Trophoblast cell (in vitro differentiated cells and primary cell): Measurements from ENCODE around the gene FANCC.
A peak's percentile ranks its signal among the peaks of the same experiment; 100 is the strongest.

Experiments used
- DNase-seq, 2 donors: peaks; one replicate each; pipeline ENCODE4 v3.0.0-alpha.2; 2016
- H2AFZ ChIP-seq: 2 replicates; pipeline ENCODE4 v1.6.1; 2013; ENCODE audit warnings: low read length, moderate library complexity, mild to moderate bottlenecking; ENCODE audit not compliant: insufficient read depth, poor library complexity
- H2AK5ac ChIP-seq: 2 replicates; pipeline ENCODE4 v1.6.1; 2013; ENCODE audit warnings: mild to moderate bottlenecking, low read length
- H2BK120ac ChIP-seq: 2 replicates; pipeline ENCODE4 v1.6.1; 2013; ENCODE audit warnings: low read length, mild to moderate bottlenecking, moderate library complexity; ENCODE audit not compliant: insufficient read depth, poor library complexity
- H2BK12ac ChIP-seq: 2 replicates; pipeline ENCODE4 v1.6.1; 2013; ENCODE audit warnings: mild to moderate bottlenecking, low read length, moderate library complexity
- H2BK5ac ChIP-seq: 2 replicates; pipeline ENCODE4 v1.6.1; 2013; ENCODE audit warnings: low read length, low read depth, moderate library complexity, mild to moderate bottlenecking; ENCODE audit not compliant: poor library complexity
- H3K14ac ChIP-seq: 2 replicates; pipeline ENCODE4 v1.6.1; 2013; ENCODE audit warnings: mild to moderate bottlenecking, low read length
- H3K18ac ChIP-seq: 2 replicates; pipeline ENCODE4 v1.6.1; 2013; ENCODE audit warnings: mild to moderate bottlenecking, low read length
- H3K23ac ChIP-seq: 2 replicates; pipeline ENCODE4 v1.6.1; 2013; ENCODE audit warnings: low read length
- H3K27ac ChIP-seq: 2 replicates; pipeline ENCODE4 v1.5.1; 2013; ENCODE audit warnings: low read depth, mild to moderate bottlenecking, inconsistent platforms, low read length, moderate library complexity
- H3K27me3 ChIP-seq: 2 replicates; pipeline ENCODE4 v1.6.1; 2013; ENCODE audit warnings: inconsistent platforms, mild to moderate bottlenecking, low read length, moderate library complexity; ENCODE audit not compliant: insufficient read depth
- H3K36me3 ChIP-seq, 2 experiments: 1 replicate in 1 of 2; 2 replicates in 1 of 2; pipeline ENCODE4 v1.6.1; 2013; ENCODE audit warnings: low read length in 2 of 2, mild to moderate bottlenecking in 2 of 2, moderate library complexity in 1 of 2; ENCODE audit not compliant: insufficient read depth in 2 of 2, control insufficient read depth in 1 of 2
- H3K4ac ChIP-seq: 2 replicates; pipeline ENCODE4 v1.6.1; 2013; ENCODE audit warnings: low read depth, mild to moderate bottlenecking, low read length, moderate library complexity
- H3K4me1 ChIP-seq, 2 experiments: 1 replicate in 1 of 2; 2 replicates in 1 of 2; pipeline ENCODE4 v1.6.1; 2013; ENCODE audit warnings: low read length in 2 of 2, mild to moderate bottlenecking in 2 of 2, moderate library complexity in 1 of 2; ENCODE audit not compliant: insufficient read depth in 2 of 2, control insufficient read depth in 1 of 2
- H3K4me2 ChIP-seq: 2 replicates; pipeline ENCODE4 v1.6.1; 2013; ENCODE audit warnings: inconsistent platforms, mild to moderate bottlenecking, low read length, moderate library complexity
- H3K4me3 ChIP-seq: 2 replicates; pipeline ENCODE4 v1.5.1; 2013; ENCODE audit warnings: mild to moderate bottlenecking, low read depth, low read length, inconsistent platforms
- H3K79me1 ChIP-seq: one replicate; pipeline ENCODE4 v1.6.1; 2013; ENCODE audit warnings: low read length
- H3K79me2 ChIP-seq: 2 replicates; pipeline ENCODE4 v1.6.1; 2013; ENCODE audit warnings: low read length, mild to moderate bottlenecking; ENCODE audit not compliant: control insufficient read depth, insufficient read depth, poor library complexity
- H3K9ac ChIP-seq: 2 replicates; pipeline ENCODE4 v1.6.1; 2013; ENCODE audit warnings: mild to moderate bottlenecking, low read length
- H3K9me3 ChIP-seq: 2 replicates; pipeline ENCODE4 v1.6.1; 2013; ENCODE audit warnings: low read depth, mild to moderate bottlenecking, control low read depth, inconsistent platforms, low read length; ENCODE audit not compliant: insufficient read depth
- H4K12ac ChIP-seq: 2 replicates; pipeline ENCODE4 v1.6.1; 2013; ENCODE audit warnings: low read depth, mild to moderate bottlenecking, low read length, moderate library complexity
- H4K8ac ChIP-seq: 2 replicates; pipeline ENCODE4 v1.6.1; 2013; ENCODE audit warnings: low read depth, mild to moderate bottlenecking, low read length, moderate library complexity
- H4K91ac ChIP-seq: one replicate; pipeline ENCODE4 v1.6.1; 2013; ENCODE audit warnings: low read depth, mild to moderate bottlenecking, low read length, moderate library complexity
- WGBS: extraction: QIAGEN DNeasy Blood & Tissue Kit; methylation state at CpG from one replicate; pipeline ENCODE4 v1.1.7; 2013; ENCODE audit warnings: missing lambda C conversion rate; ENCODE audit not compliant: insufficient read length, insufficient coverage; ENCODE audit errors: extremely low coverage; 5-methylcytosine and 5-hydroxymethylcytosine counted together

Gene FANCC

DNA sequence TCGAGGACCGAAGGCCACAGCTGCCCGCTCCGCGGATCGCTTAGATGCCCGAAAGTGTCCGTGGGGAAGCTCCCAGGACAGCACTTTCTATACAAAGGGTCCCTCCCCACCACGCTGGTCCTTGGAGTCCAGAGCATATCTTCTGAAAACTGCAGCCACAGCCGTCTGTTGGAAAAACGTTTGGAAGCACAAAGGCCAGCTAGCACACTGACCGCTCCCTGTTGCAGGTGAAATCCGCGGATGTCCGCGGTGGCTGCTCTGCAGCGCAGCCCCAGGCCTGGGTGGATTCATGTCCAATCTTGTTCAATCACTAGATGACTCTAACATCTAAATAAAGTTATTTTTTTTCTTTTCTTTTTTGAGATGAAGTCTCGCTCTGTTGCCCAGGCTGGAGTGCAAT is 32.8 kb upstream of the FANCC start:
- Histone ChIP-seq H3K18ac (no peak overlapping the region), H4K12ac (no peak overlapping the region), H3K9ac (no peak overlapping the region), H2BK5ac (no peak overlapping the region), H3K4ac (no peak overlapping the region), H2BK120ac (no peak overlapping the region), H2AFZ (no peak overlapping the region), H3K79me1 (no peaks in the 10 kb centered on the region), H4K91ac (no peak overlapping the region), H4K8ac (no peak overlapping the region), H3K9me3 (peaks cover 3% of the 10 kb centered on the region), H3K4me3 (no peak overlapping the region), H3K4me1 (peaks cover 3 to 5% of the 10 kb centered on the region in 2 experiments), H3K36me3 (no peaks in the 10 kb centered on the region), H3K14ac (no peak overlapping the region), H3K27ac (no peak overlapping the region), H3K27me3 (peaks cover 15% of the 10 kb centered on the region), H2AK5ac (no peak overlapping the region), H3K23ac (no peak overlapping the region), H2BK12ac (no peak overlapping the region), H3K4me2 (no peak overlapping the region), H3K79me2 (no peaks in the 10 kb centered on the region)
- DNase-seq, result no peak
- WGBS, result no CpG with 5 or more reads among the region's 18 CpGs

DNA sequence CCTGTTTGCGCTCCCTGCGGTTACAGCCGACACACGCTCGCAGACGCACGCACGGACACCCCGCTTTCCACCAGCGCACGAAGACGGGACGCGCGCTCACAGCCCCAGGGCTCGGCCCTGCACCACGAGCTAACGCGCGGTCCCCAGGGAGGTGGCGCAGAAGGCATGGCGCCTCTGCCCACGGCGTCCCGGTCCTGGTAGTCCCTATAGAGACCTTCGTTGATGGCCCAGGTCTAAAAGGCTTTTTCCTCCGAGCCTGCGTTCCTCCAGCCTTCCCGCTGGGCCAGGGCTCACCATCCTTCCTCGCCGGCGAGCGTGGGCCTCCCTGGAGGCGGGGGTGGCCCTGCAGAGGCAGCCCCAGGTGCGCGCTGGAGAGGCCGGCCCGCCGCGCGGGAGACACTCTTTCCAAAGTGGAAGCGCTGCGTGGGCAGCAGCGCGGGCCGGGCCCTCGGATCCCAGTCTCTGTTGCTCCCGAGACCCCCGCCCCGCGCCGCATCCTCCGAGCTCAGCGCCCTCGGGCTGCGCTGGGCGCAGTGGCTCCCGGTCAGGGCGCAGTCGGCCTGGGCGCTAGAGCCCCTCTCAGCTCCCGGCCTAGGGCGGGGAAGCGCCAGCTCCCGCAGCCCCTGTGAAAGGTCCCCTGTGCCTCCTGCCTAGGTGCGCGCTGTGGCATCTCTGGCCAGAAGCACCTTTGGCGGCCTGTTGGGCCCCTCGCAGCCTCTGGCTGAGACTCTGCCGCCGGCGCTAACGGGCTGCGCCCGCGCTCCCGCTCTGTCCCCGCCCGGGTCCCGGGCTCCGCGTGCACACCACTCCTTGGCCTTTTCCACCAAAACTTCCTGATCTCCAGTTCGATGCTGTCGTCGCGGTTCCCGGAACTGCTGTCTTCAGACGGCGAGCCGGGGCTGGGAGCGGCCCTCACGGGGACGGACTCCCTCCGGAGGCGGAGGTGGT is 31.9 kb upstream of the FANCC start:
- Histone ChIP-seq H4K91ac (no peak overlapping the region), H4K12ac (no peak overlapping the region), H3K27me3 (peaks cover 15% of the 10 kb centered on the region), H3K18ac (no peak overlapping the region), H2BK5ac (no peak overlapping the region), H3K9ac (no peak overlapping the region), H3K36me3 (no peaks in the 10 kb centered on the region), H3K9me3 (peaks cover 3% of the 10 kb centered on the region), H3K4ac (no peak overlapping the region), H2BK120ac (no peak overlapping the region), H3K79me1 (no peaks in the 10 kb centered on the region), H2AK5ac (no peak overlapping the region), H3K4me1 (peaks cover 3 to 5% of the 10 kb centered on the region in 2 experiments), H4K8ac (no peak overlapping the region), H2AFZ (peak overlapping the region; percentile 15), H2BK12ac (no peak overlapping the region), H3K79me2 (no peaks in the 10 kb centered on the region), H3K4me3 (peak overlapping the region; percentile 58), H3K14ac (no peak overlapping the region), H3K23ac (no peak overlapping the region), H3K4me2 (peak overlapping the region; percentile 82), H3K27ac (no peak overlapping the region)
- no CpG with 5 or more reads among the region's 95 CpGs for WGBS
- no peak for DNase-seq

DNA sequence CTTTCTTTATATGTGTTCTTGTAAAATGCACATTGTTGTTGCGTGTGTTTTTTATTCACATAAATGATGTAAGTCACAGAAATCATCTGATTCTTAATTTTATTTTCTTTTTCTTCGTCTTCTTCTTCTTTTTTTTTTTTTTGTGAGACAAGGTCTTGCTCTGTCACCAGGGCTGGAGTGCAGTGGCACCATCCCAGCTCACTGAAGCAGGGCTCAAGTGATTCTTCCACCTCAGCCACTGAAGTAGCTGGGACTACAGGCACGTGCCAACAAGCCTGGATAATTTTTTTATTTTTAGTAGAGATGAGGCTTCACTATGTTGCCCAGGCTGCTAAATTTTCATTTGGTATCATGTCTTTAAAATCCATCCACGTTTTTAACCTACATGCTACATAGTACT is 28.5 kb upstream of the FANCC start:
- Histone ChIP-seq H2BK5ac (no peak overlapping the region), H3K27me3 (peaks cover 15% of the 10 kb centered on the region), H3K4me1 (peaks cover 3 to 5% of the 10 kb centered on the region in 2 experiments), H3K27ac (no peak overlapping the region), H4K8ac (no peak overlapping the region), H3K79me1 (no peaks in the 10 kb centered on the region), H2BK12ac (no peak overlapping the region), H2AK5ac (no peak overlapping the region), H3K18ac (no peak overlapping the region), H3K14ac (no peak overlapping the region), H3K4me2 (no peak overlapping the region), H3K36me3 (no peaks in the 10 kb centered on the region), H4K91ac (no peak overlapping the region), H3K9ac (no peak overlapping the region), H2AFZ (no peak overlapping the region), H3K9me3 (peaks cover 4% of the 10 kb centered on the region), H3K4ac (no peak overlapping the region), H3K79me2 (no peaks in the 10 kb centered on the region), H4K12ac (no peak overlapping the region), H3K23ac (no peak overlapping the region), H3K4me3 (no peak overlapping the region), H2BK120ac (no peak overlapping the region)
- WGBS, result no CpG with 5 or more reads among the region's 4 CpGs
- no peak for DNase-seq

DNA sequence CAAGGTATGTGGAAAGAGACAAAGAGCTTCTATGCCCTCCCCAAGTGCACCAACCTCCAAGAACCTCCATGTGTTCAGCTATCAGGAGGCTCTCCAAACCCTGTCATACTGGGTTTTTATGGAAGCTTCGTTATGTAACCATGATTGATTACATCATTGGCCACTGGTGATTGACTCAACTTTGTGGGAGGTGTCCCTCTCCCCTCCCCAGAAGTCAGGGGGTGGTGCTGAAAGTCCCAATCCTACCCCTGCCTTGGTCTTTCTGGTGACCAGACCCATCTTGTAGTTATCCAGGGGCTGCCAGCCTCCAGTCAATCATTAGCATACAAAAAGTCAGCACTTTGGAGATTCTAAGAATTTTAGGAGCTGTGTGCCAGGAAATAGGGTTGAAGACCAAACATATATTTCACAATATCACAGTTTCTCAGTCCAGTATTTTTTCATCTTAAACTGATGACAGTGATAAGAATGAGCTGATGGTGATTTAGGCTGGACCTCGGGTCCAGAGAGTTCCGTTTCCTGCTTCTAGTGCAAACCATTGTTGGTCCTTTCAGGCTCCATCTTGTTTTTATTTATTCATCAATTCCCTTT is 27.3 kb upstream of the FANCC start:
- Histone ChIP-seq H3K9ac (no peak overlapping the region), H3K79me2 (no peaks in the 10 kb centered on the region), H4K8ac (no peak overlapping the region), H2AFZ (no peak overlapping the region), H2AK5ac (no peak overlapping the region), H2BK5ac (no peak overlapping the region), H3K18ac (no peak overlapping the region), H3K14ac (no peak overlapping the region), H3K27me3 (peaks cover 10% of the 10 kb centered on the region), H3K23ac (no peak overlapping the region), H4K91ac (no peak overlapping the region), H3K4me2 (no peak overlapping the region), H4K12ac (no peak overlapping the region), H3K36me3 (no peaks in the 10 kb centered on the region), H3K79me1 (no peaks in the 10 kb centered on the region), H3K9me3 (peaks cover 3% of the 10 kb centered on the region), H2BK120ac (no peak overlapping the region), H3K4ac (no peak overlapping the region), H3K4me3 (no peak overlapping the region), H2BK12ac (no peak overlapping the region), H3K4me1 (peaks cover 3 to 5% of the 10 kb centered on the region in 2 experiments), H3K27ac (no peak overlapping the region)
- WGBS, result no CpG with 5 or more reads among the region's 3 CpGs
- no peak for DNase-seq
